Measurements from ENCODE around the gene GGTLC2. TPM values are rescaled to one million over a fixed set of nuclear protein-coding genes. Genes with fewer than 3 reads are reported as not detected.
"Not testable (repeated sequence)": the region's sequence is repeated elsewhere in the genome, so short reads cannot be mapped to it uniquely, and the experiment has no call there.

The GGTLC2 gene
- total and polyA plus RNA-seq, 4 donors = 0.63 TPM; not detected in 3

DNA sequence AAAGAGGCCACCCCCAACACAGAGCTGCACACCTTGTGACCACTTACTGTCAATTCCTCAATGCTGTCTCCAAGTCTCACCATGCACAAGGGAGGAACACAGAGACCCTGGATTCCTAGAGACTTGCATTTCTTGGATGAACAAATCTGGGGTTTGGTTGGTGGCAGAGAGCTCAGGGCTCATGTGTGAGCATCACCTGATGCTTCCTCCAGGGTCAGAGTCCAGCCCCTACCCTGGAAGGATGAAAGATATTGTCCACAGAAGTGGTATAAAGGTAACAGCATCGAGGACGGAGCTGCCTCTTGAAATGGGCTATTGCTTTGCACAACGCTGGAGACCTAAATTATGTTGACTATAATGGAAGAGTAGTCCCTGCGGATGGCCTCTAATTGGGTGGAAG, 36.0 kb downstream of the GGTLC2 start:
- DNase-seq (ENCODE audit: low read depth in 4 of 6, low spot score in 6 of 6) = no peak
- H3K36me3 ChIP-seq (ENCODE audit: control insufficient read depth, insufficient read depth, low read length) = no peaks in the 10 kb centered on the region
- H3K4me1 ChIP-seq (ENCODE audit: control insufficient read depth, insufficient read depth, low read length) = peaks cover 4% of the 10 kb centered on the region
- no peaks in the 10 kb centered on the region for H3K9me3 ChIP-seq (ENCODE audit: control insufficient read depth, insufficient read depth, low read length)
- 79% methylated on average over 4 of the region's 4 CpGs for WGBS (ENCODE audit: insufficient coverage)
- no peak overlapping the region for H3K27ac ChIP-seq (ENCODE audit: low read depth, low read length)
- no peaks in the 10 kb centered on the region for H3K27me3 ChIP-seq (ENCODE audit: control insufficient read depth, insufficient read depth, low read length)
- H3K4me3 ChIP-seq (ENCODE audit: low read depth, low read length) = no peak overlapping the region

DNA sequence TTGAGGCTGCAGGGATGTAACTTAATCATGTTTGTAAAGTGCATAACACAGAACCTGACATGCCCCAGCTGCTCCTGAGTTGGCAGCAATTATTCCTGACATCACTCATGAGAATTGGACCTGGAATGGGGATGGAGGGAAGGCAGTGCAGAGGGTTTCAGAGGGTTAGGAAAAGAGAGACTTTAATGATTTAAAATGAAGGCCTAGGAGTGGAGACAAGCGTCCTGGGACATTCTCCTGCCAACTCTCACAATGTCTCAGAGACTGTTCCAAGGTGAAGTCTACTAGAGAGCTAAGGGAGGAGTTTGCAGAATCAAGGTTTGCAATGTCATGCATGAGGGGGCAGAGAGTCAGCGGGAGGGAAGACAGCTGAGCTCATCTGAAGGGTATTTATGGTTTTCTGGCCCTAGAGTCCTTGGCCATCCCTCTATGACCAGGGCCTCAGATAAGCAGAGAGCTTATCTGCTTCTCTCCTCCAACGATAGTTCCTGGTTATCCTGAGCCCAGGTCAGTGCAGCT, 36.9 kb downstream of the GGTLC2 start:
- peaks cover 4% of the 10 kb centered on the region for H3K4me1 ChIP-seq (ENCODE audit: control insufficient read depth, insufficient read depth, low read length)
- peak in 1 of 6 donors; percentile 5 for DNase-seq (ENCODE audit: low read depth in 4 of 6, low spot score in 6 of 6)
- H3K27me3 ChIP-seq (ENCODE audit: control insufficient read depth, insufficient read depth, low read length) = no peaks in the 10 kb centered on the region
- H3K27ac ChIP-seq (ENCODE audit: low read depth, low read length) = no peak overlapping the region
- no peaks in the 10 kb centered on the region for H3K9me3 ChIP-seq (ENCODE audit: control insufficient read depth, insufficient read depth, low read length)
- no peak overlapping the region for H3K4me3 ChIP-seq (ENCODE audit: low read depth, low read length)
- 53% methylated on average over 2 of the region's 3 CpGs for WGBS (ENCODE audit: insufficient coverage)
- H3K36me3 ChIP-seq (ENCODE audit: control insufficient read depth, insufficient read depth, low read length) = no peaks in the 10 kb centered on the region

DNA sequence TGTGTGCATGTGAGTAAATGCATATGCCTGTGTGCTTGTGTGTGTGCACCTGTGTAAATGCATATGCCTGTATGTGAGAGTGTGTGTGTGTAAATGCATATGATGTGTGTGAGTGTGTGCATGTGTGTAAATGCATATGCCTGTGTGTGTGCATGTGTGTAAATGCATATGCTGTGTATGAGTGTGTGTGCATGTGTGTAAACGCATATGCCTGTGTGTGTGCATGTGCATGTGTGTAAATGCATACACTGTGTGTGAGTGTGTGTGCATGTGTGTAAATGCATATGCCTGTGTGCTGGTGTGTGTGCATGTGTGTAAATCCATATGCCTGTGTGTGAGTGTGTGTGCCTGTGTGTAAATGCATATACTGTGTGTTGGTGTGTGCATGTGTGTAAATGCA, 37.8 kb downstream of the GGTLC2 start:
- no peaks in the 10 kb centered on the region for H3K9me3 ChIP-seq (ENCODE audit: control insufficient read depth, insufficient read depth, low read length)
- peaks cover 4% of the 10 kb centered on the region for H3K4me1 ChIP-seq (ENCODE audit: control insufficient read depth, insufficient read depth, low read length)
- DNase-seq (ENCODE audit: low read depth in 4 of 6, low spot score in 6 of 6) = no peak
- no peaks in the 10 kb centered on the region for H3K36me3 ChIP-seq (ENCODE audit: control insufficient read depth, insufficient read depth, low read length)
- no peaks in the 10 kb centered on the region for H3K27me3 ChIP-seq (ENCODE audit: control insufficient read depth, insufficient read depth, low read length)
- WGBS (ENCODE audit: insufficient coverage) = 100% methylated on average over 1 of the region's 1 CpG
- H3K4me3 ChIP-seq (ENCODE audit: low read depth, low read length) = no peak overlapping the region
- H3K27ac ChIP-seq (ENCODE audit: low read depth, low read length) = no peak overlapping the region

DNA sequence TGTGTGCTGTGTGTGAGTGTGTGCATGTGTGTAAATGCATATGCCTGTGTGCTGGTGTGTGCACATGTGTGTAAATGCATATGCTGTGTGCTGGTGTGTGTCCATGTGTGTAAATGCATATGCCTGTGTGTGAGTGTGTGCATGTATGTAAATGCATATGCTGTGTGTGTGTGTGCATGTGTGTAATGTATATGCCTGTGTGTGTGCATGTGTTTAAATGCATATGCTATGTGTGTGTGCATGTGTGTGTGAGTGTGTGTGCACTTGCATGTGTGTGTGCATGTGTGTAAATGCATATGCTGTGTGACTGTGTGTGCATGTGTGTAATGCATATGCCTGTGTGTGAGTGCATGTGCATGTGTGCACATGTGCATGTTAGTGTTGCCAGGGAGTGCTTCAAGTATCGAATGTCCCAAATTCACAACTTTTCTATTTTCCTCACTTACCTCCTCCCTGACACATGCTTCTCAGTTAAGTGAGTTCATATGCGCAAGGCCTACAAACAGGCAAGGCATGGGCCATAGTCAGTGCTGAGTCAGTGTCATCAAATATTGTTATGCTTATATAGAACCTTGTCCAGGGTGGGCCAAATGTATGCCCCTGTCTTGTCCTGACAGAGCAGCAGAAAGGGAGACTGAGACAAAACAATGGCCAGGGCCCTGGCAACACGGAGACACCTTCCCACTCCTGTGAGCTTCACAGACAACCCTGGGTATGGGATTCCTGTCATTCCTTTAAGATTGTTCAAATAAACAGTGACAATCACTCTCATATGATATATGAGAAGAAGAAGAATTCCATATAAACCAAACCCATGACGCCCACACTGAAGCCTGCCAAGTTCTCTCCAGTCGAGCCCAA, 38.6 kb downstream of the GGTLC2 start:
- no peak overlapping the region for H3K27ac ChIP-seq (ENCODE audit: low read depth, low read length)
- H3K36me3 ChIP-seq (ENCODE audit: control insufficient read depth, insufficient read depth, low read length) = no peaks in the 10 kb centered on the region
- H3K4me1 ChIP-seq (ENCODE audit: control insufficient read depth, insufficient read depth, low read length) = peaks cover 4% of the 10 kb centered on the region
- 40% methylated on average over 1 of the region's 5 CpGs for WGBS (ENCODE audit: insufficient coverage)
- DNase-seq (ENCODE audit: low read depth in 4 of 6, low spot score in 6 of 6) = no peak
- H3K4me3 ChIP-seq (ENCODE audit: low read depth, low read length) = no peak overlapping the region
- H3K9me3 ChIP-seq (ENCODE audit: control insufficient read depth, insufficient read depth, low read length) = no peaks in the 10 kb centered on the region
- H3K27me3 ChIP-seq (ENCODE audit: control insufficient read depth, insufficient read depth, low read length) = no peaks in the 10 kb centered on the region

DNA sequence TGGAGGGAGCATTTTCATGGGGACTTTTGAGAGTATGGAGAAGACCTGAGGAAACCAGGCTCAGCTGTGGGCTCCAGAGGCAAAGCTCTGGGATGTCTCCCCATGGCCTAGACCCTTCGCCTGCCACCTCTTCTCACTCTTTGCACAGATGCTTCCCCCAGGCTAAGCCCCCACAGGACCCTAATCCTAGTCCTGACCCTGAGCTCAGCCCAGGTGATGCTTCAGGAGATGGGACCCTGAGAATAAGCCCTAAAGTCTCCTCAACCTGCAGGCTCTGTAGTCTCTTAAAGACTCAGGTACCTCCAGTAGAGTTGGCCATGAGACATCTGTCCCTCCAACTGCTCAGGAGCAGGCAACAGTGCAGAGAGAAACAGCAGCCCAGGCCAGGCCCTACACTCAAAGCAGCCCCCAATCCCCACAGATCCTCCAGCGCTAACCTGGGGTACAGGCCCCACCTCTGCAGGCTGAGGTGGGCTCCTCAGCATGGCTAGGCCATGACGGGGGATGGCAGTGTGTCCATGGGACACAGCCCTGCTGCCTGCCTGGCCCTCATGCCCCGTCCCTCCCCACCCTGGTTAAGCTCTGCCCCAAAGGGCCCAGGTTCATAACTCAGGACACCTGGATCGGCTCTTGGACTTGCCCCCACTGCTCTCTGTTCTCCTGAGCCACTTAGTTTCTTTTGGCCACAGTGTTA, 39.4 kb downstream of the GGTLC2 start:
- 82% methylated on average over 4 of the region's 5 CpGs for WGBS (ENCODE audit: insufficient coverage)
- H3K27ac ChIP-seq (ENCODE audit: low read depth, low read length) = no peak overlapping the region
- no peaks in the 10 kb centered on the region for H3K27me3 ChIP-seq (ENCODE audit: control insufficient read depth, insufficient read depth, low read length)
- no peaks in the 10 kb centered on the region for H3K9me3 ChIP-seq (ENCODE audit: control insufficient read depth, insufficient read depth, low read length)
- peaks cover 4% of the 10 kb centered on the region for H3K4me1 ChIP-seq (ENCODE audit: control insufficient read depth, insufficient read depth, low read length)
- H3K36me3 ChIP-seq (ENCODE audit: control insufficient read depth, insufficient read depth, low read length) = no peaks in the 10 kb centered on the region
- DNase-seq (ENCODE audit: low read depth in 4 of 6, low spot score in 6 of 6) = no peak
- H3K4me3 ChIP-seq (ENCODE audit: low read depth, low read length) = no peak overlapping the region

DNA sequence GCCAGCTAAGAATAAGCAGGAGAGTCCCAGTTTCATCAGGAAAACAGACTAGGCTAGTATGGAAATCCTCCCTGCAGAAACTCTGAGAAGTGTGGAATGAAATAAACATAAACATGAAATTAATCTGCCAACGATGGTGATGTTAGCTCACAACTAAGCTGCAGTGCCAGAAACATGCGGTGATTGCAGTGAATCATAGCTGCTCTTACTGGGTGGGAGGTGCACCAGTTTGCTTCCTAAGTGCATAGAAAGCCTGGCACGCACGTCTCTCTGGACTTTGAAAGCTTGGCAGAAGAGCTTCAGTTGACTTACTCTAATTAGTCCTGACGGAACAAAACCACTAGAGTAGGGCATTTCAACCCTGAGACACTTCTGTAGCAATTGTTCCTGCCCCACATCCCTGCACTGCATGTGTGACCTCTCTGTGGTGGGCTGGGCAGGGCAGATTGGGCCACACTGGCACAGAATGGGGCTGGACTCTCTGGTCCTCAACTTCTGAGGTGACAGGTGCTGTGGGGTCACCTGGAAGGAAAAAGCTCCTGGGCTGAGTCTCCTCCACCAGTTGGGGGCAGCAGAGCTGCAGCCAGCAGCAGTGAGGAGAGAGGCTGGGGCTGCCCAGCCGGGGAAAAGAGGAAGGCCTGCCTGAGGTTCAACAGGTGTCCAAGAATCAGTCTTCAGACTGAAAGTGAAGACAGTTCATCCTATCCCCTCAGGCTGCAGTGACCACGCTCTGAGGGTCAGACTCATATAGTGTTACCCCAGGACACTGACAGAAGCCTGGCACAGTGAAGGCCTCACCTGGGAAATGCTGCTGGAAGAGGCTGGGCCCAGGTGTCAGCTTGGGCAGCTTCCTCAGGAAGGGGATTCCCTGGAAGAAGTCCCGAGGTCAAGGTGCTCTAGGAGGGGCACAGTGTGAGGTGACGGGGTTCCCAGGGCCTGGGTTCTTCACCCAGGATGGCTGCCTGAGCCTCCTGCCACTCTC, 40.5 kb downstream of the GGTLC2 start:
- peaks cover 4% of the 10 kb centered on the region for H3K4me1 ChIP-seq (ENCODE audit: control insufficient read depth, insufficient read depth, low read length)
- no peaks in the 10 kb centered on the region for H3K9me3 ChIP-seq (ENCODE audit: control insufficient read depth, insufficient read depth, low read length)
- DNase-seq (ENCODE audit: low read depth in 4 of 6, low spot score in 6 of 6) = peak in 3 of 6 donors; percentile 6 to 60 (median 52)
- H3K27me3 ChIP-seq (ENCODE audit: control insufficient read depth, insufficient read depth, low read length) = no peaks in the 10 kb centered on the region
- no peak overlapping the region for H3K4me3 ChIP-seq (ENCODE audit: low read depth, low read length)
- WGBS (ENCODE audit: insufficient coverage) = 66% methylated on average over 8 of the region's 9 CpGs
- no peak overlapping the region for H3K27ac ChIP-seq (ENCODE audit: low read depth, low read length)
- no peaks in the 10 kb centered on the region for H3K36me3 ChIP-seq (ENCODE audit: control insufficient read depth, insufficient read depth, low read length)

DNA sequence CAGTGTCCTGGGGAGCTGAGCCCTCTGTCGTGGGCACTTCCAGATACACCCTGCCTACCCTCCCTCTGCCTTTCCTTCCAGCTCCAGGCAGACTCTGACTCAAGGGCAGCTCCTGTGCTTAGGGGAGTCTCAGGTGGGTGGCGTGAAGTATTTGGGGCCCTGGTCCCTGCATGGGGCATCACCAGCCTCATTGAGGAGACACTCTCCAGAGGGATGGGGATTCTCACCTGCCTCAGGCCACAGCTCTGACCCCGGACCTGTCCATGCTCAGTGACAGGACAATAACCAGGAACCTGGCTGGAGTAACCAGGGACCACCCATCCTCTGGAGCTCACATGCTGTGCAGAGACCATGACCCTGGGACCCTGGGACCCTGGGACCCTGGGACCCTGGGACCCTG, 41.2 kb downstream of the GGTLC2 start:
- Histone ChIP-seq H3K4me3 (ENCODE audit: low read depth, low read length) (no peak overlapping the region), H3K36me3 (ENCODE audit: control insufficient read depth, insufficient read depth, low read length) (no peaks in the 10 kb centered on the region), H3K27ac (ENCODE audit: low read depth, low read length) (no peak overlapping the region), H3K27me3 (ENCODE audit: control insufficient read depth, insufficient read depth, low read length) (no peaks in the 10 kb centered on the region), H3K4me1 (ENCODE audit: control insufficient read depth, insufficient read depth, low read length) (peaks cover 4% of the 10 kb centered on the region), H3K9me3 (ENCODE audit: control insufficient read depth, insufficient read depth, low read length) (no peaks in the 10 kb centered on the region)
- 79% methylated on average over 3 of the region's 3 CpGs for WGBS (ENCODE audit: insufficient coverage)
- DNase-seq (ENCODE audit: low read depth in 4 of 6, low spot score in 6 of 6) = no peak

DNA sequence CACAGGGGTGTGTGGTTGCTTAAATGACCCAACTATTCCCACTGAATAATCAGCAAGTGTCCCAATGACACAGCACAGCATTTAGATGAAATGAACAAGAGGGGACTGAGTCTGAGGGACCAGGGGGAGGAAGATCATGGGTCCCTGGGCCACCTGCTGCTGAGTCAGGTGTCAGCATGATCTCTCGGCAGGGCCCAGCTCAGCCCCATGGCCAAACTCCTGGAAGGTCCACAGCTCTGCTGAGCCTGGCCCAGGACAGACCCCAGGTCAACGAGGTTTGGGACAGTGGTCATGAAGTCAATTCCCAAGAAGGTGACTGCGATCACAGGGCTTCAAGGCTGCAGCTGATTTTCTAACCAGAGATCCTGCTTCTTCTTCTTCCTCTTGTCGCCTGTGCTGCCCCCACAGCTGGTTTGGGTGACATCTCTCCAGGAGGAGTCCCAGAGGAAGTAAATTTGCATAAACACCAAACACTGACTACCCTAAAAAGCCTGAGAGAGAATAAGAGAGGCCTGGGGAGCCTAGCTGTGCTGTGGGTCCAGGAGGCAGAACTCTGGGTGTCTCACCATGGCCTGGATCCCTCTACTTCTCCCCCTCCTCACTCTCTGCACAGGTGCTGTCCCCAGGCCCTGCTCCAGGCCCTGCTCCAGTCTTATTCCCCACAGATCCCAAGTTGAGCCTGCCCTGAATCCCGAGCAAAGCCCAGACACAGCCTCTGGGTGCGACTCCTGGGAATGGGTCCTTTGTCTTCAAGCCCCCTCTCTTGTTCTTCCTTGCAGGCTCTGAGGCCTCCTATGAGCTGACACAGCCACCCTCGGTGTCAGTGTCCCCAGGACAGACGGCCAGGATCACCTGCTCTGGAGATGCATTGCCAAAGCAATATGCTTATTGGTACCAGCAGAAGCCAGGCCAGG, 42.0 kb downstream of the GGTLC2 start:
- H3K4me1 ChIP-seq (ENCODE audit: control insufficient read depth, insufficient read depth, low read length); H3K36me3 ChIP-seq (ENCODE audit: control insufficient read depth, insufficient read depth, low read length); H3K4me3 ChIP-seq (ENCODE audit: low read depth, low read length); H3K9me3 ChIP-seq (ENCODE audit: control insufficient read depth, insufficient read depth, low read length); H3K27ac ChIP-seq (ENCODE audit: low read depth, low read length); DNase-seq (ENCODE audit: low read depth in 4 of 6, low spot score in 6 of 6); H3K27me3 ChIP-seq (ENCODE audit: control insufficient read depth, insufficient read depth, low read length): not testable (repeated sequence)
- WGBS (ENCODE audit: insufficient coverage) = 92% methylated on average over 6 of the region's 8 CpGs
